PC-9 (cell line): Measurements from ENCODE around the gene TIAM2. TPM values are rescaled to one million over a fixed set of nuclear protein-coding genes. Genes with fewer than 3 reads are reported as not detected.

Experiments used
- BruUV-seq: library from RNA; stranded (reverse); fragments of 400-500 nt; replicated peaks from 2 replicates; lab custom pipeline; 2021; lab: Mats Ljungman, UMichigan
- CTCF ChIA-PET: fragments of 300-600 bp; sonication (Branson Sonifier 250); formaldehyde crosslinking; loops from one replicate; lab custom pipeline; 2022; ENCODE audit warnings: antibody characterized with exemption; lab: Charles Lee
- POLR2A ChIA-PET: fragments of 300-600 bp; sonication (Branson Sonifier 250); formaldehyde crosslinking; loops from one replicate; lab custom pipeline; 2022; ENCODE audit warnings: antibody characterized with exemption; ENCODE audit not compliant: unreplicated experiment; lab: Charles Lee
- DNase-seq, 2 experiments: peaks; one replicate each; pipeline versions ENCODE4 v3.0.0 to v3.0.0-alpha.2; 2015 to 2022; ENCODE audit warnings: mixed read lengths in 1 of 2
- H2AFZ ChIP-seq: fragments of 200-600 bp; sonication (generic); 2 replicates; pipeline ENCODE4 v1.8.1; 2017; ENCODE audit warnings: antibody characterized with exemption
- H3F3A ChIP-seq: fragments of 200-600 bp; sonication (generic); 2 replicates; pipeline ENCODE4 v1.8.1; 2017; ENCODE audit warnings: antibody characterized with exemption, mild to moderate bottlenecking, low read depth; ENCODE audit not compliant: insufficient read depth
- H3K27ac ChIP-seq: fragments of 200-600 bp; sonication (generic); 2 replicates; pipeline ENCODE4 v1.6.1; 2016; ENCODE audit warnings: mixed run types
- H3K27me3 ChIP-seq: fragments of 200-600 bp; sonication (generic); 2 replicates; pipeline ENCODE4 v1.6.1; 2016; ENCODE audit warnings: low read depth, mixed run types; ENCODE audit not compliant: insufficient read depth
- H3K36me3 ChIP-seq: fragments of 200-600 bp; sonication (generic); 2 replicates; pipeline ENCODE4 v1.6.1; 2016; ENCODE audit warnings: low read depth, mixed run types
- H3K4me1 ChIP-seq: fragments of 200-600 bp; sonication (generic); replicated peaks from 2 replicates; pipeline ENCODE4 v1.6.1; 2016; ENCODE audit warnings: mixed run types; ENCODE audit not compliant: insufficient read depth
- H3K4me2 ChIP-seq: fragments of 200-600 bp; sonication (generic); 2 replicates; pipeline ENCODE4 v1.6.1; 2017; ENCODE audit warnings: mixed run types
- H3K4me3 ChIP-seq: fragments of 200-600 bp; sonication (generic); 2 replicates; pipeline ENCODE4 v1.6.1; 2016; ENCODE audit warnings: mixed run types
- H3K79me2 ChIP-seq: fragments of 200-600 bp; sonication (generic); 2 replicates; pipeline ENCODE4 v1.6.1; 2017; ENCODE audit warnings: low read depth, mixed run types
- H3K9me2 ChIP-seq: fragments of 200-600 bp; sonication (generic); 2 replicates; pipeline ENCODE4 v1.8.1; 2017; ENCODE audit warnings: mild to moderate bottlenecking; ENCODE audit not compliant: insufficient read depth
- H3K9me3 ChIP-seq: fragments of 200-600 bp; sonication (generic); 2 replicates; pipeline ENCODE4 v1.8.1; 2016; ENCODE audit warnings: low read depth; ENCODE audit not compliant: insufficient read depth
- H4K20me1 ChIP-seq: fragments of 200-600 bp; sonication (generic); 2 replicates; pipeline ENCODE4 v1.8.1; 2017; ENCODE audit not compliant: insufficient read depth
- CTCF ChIP-seq: fragments of 200-600 bp; sonication (generic); conservative IDR thresholded peaks from 2 replicates; pipeline ENCODE4 v1.6.1; 2017; ENCODE audit warnings: mixed run types, antibody characterized with exemption, mild to moderate bottlenecking, moderate library complexity
- EZH2 ChIP-seq: fragments of 200-600 bp; sonication (generic); IDR thresholded peaks from 2 replicates; pipeline ENCODE4 v1.8.0; 2017; ENCODE audit warnings: antibody characterized with exemption, low read depth
- intact Hi-C: fragments of 100-400 bp; cut with micrococcal nuclease; formaldehyde crosslinking; loops from one replicate; pipeline ENCODE4 v1.10.0; 2022; ENCODE audit not compliant: unreplicated experiment
- total RNA-seq: library from RNA; stranded (reverse); gene quantifications from 2 replicates; pipeline ENCODE4 v1.2.3, GENCODE V29; 2021

TIAM2 gene
- total RNA-seq, 1 experiment from 2014 or later = 11.4 TPM

GRCh38 chr6:154996841-154997311 is 1.8 kb downstream of the TIAM2 start:
- Histone ChIP-seq H3K9me3 (no peaks in the 10 kb centered on the region), H4K20me1 (no peaks in the 10 kb centered on the region), H3F3A (peaks cover 3% of the 10 kb centered on the region; the same call in 1 of the 2 replicates), H3K27me3 (peaks cover 19% of the 10 kb centered on the region), H3K4me3 (0 out of 2 replicates have a peak overlapping the region, but pooled peaks have one; percentile 59), H3K9me2 (no peaks in the 10 kb centered on the region), H2AFZ (no peak overlapping the region), H3K79me2 (no peaks in the 10 kb centered on the region), H3K27ac (no peak overlapping the region), H3K4me1 (peaks cover 21% of the 10 kb centered on the region), H3K36me3 (no peaks in the 10 kb centered on the region), H3K4me2 (peak overlapping the region; percentile 90; the same call in 1 of the 2 replicates)
- TF ChIP-seq CTCF = no peak
- no peak for TF ChIP-seq EZH2
- DNase-seq = peak; percentile 26 to 47
- no TSS peak for BruUV-seq
- ChIA-PET POLR2A (interaction anchor here (0.6 kb wide), 1 partner anchor 65 kb away, joined by 3 read pairs; no protein-coding TSS in a partner anchor), CTCF (no interaction called here)
- intact Hi-C loops = loop anchor here (5.0 kb wide), 1 partner anchor 65 kb away; no protein-coding TSS in a partner anchor

- ChIA-PET CTCF (no interaction called here), POLR2A (no interaction called here)
- H3K4me1 ChIP-seq = peaks cover 22% of the 10 kb centered on the region
- BruUV-seq = no TSS peak
- peaks cover 19% of the 10 kb centered on the region for H3K27me3 ChIP-seq
- no peak overlapping the region for H2AFZ ChIP-seq
- TF ChIP-seq EZH2 (no peak), CTCF (no peak)
- H3K9me2 ChIP-seq = no peaks in the 10 kb centered on the region
- no peak overlapping the region for H3K27ac ChIP-seq
- no peaks in the 10 kb centered on the region for H3K79me2 ChIP-seq
- no peak overlapping the region for H3K4me2 ChIP-seq
- intact Hi-C loops = loop anchor here (5.0 kb wide), 1 partner anchor 67 kb away; no protein-coding TSS in a partner anchor
- H3K36me3 ChIP-seq = no peaks in the 10 kb centered on the region
- H3K9me3 ChIP-seq = no peaks in the 10 kb centered on the region
- no peak overlapping the region for H3K4me3 ChIP-seq
- no peaks in the 10 kb centered on the region for H4K20me1 ChIP-seq
- peaks cover 3% of the 10 kb centered on the region; the same call in 1 of the 2 replicates for H3F3A ChIP-seq
- DNase-seq = no peak
Measured at GRCh38 chr6:154998855-154999254, 3.7 kb downstream of the TIAM2 start.

GRCh38 chr6:155001482-155001881 is 6.4 kb downstream of the TIAM2 start:
- ChIA-PET CTCF (no interaction called here), POLR2A (no interaction called here)
- peaks cover 12% of the 10 kb centered on the region for H3K4me1 ChIP-seq
- no TSS peak for BruUV-seq
- no peak overlapping the region for H3K27ac ChIP-seq
- H3K9me3 ChIP-seq = no peaks in the 10 kb centered on the region
- H3F3A ChIP-seq = peaks cover 3% of the 10 kb centered on the region; the same call in 1 of the 2 replicates
- no peak for DNase-seq
- no peak overlapping the region for H2AFZ ChIP-seq
- H3K9me2 ChIP-seq = no peaks in the 10 kb centered on the region
- peaks cover 3% of the 10 kb centered on the region for H3K27me3 ChIP-seq
- intact Hi-C loops = no loop called here
- TF ChIP-seq EZH2 = no peak
- no peak for TF ChIP-seq CTCF
- no peaks in the 10 kb centered on the region for H4K20me1 ChIP-seq
- no peak overlapping the region for H3K4me2 ChIP-seq
- no peaks in the 10 kb centered on the region for H3K36me3 ChIP-seq
- H3K4me3 ChIP-seq = no peak overlapping the region
- no peaks in the 10 kb centered on the region for H3K79me2 ChIP-seq
